ENCODE measurements around the gene PNMA5. TPM values are rescaled to one million over a fixed set of nuclear protein-coding genes. Genes with fewer than 3 reads are reported as not detected.
"Not testable (repeated sequence)": the region's sequence is repeated elsewhere in the genome, so short reads cannot be mapped to it uniquely, and the experiment has no call there.

Gene PNMA5
- total RNA-seq = under 1 TPM in 1 of 5 donors, not detected in 4; 0.09 TPM
- total RNA-seq (2013) = 0.09 TPM
- total RNA-seq = 0 to 0.45 (median 0.08) reads per million in 29 experiments

GRCh38 chrX:152993933-152994332 lies at the start of gene PNMA5:
PNMA5 (minus strand) TSS chrX:152994116; CDS start chrX:152991598, 2,518 bp downstream.
- ChIA-PET POLR2A (no interaction called here), CTCF (no interaction called here)
- H3K4me3 ChIP-seq (ENCODE audit: control insufficient read depth in 1 of 2, extremely low read depth in 1 of 2, low read length in 1 of 2) = no peak within 1 kb of the TSS
- Mint-ChIP-seq H3K36me3 (no peaks in the 10 kb centered on the region), H3K4me3 (no peak within 1 kb of the TSS), H3K27me3 (peaks cover 0 to 8% of the 10 kb centered on the region in 2 donors), H3K9me3 (no peaks in the 10 kb centered on the region), H3K27ac (no peak within 1 kb of the TSS), H3K4me1 (peaks cover 3 to 25% (median 6%) of the 10 kb centered on the region in 3 donors)
- ATAC-seq (replicated peaks in 1 of 4) (no peak), DNase-seq (no peak)
- no peaks in the 10 kb centered on the region for H3K27me3 ChIP-seq (replicated peaks in 1 of 2; ENCODE audit: control insufficient read depth in 2 of 2, extremely low read depth in 1 of 2, insufficient read depth in 2 of 2, low read length in 1 of 2)
- H3K9me3 ChIP-seq = no peaks in the 10 kb centered on the region
- peaks cover 3 to 15% of the 10 kb centered on the region in 2 experiments for H3K4me1 ChIP-seq (ENCODE audit: control insufficient read depth in 1 of 2, extremely low read depth in 1 of 2, insufficient read depth in 2 of 2, low read length in 2 of 2)
- no peak within 1 kb of the TSS for H3K27ac ChIP-seq (ENCODE audit: low read length)
- 100% methylated on average over 1 of the region's 31 CpGs for WGBS (ENCODE audit: insufficient coverage)
- no peaks in the 10 kb centered on the region for H3K36me3 ChIP-seq (ENCODE audit: control insufficient read depth in 2 of 2, extremely low read depth in 1 of 2, insufficient read depth in 1 of 2, low read length in 1 of 2)

GRCh38 chrX:153032397-153033118 lies 38.6 kb upstream of the PNMA5 start:
- H3K9me3 ChIP-seq = no peaks in the 10 kb centered on the region
- CTCF ChIA-PET = interaction anchor here in 1 of 2 donors (0.9 to 1.3 kb wide), 3 partner anchors 301 to 634 kb away, joined by 3 to 4 read pairs (median 3); no protein-coding TSS in a partner anchor
- ATAC-seq (replicated peaks in 1 of 4) = peak; percentile 72 to 89 (median 80)
- Mint-ChIP-seq H3K4me1 (peaks cover 0 to 24% (median 18%) of the 10 kb centered on the region in 3 donors), H3K4me3 (peak overlapping the region; percentile 73 to 89 (median 85)), H3K27me3 (peaks cover 0 to 7% of the 10 kb centered on the region in 2 donors), H3K36me3 (peaks cover 23% of the 10 kb centered on the region), H3K9me3 (peaks cover 3 to 7% (median 4%) of the 10 kb centered on the region in 3 donors), H3K27ac (peak overlapping the region; percentile 92 to 93)
- no peaks in the 10 kb centered on the region for H3K27me3 ChIP-seq (replicated peaks in 1 of 2; ENCODE audit: control insufficient read depth in 2 of 2, extremely low read depth in 1 of 2, insufficient read depth in 2 of 2, low read length in 1 of 2)
- 9% methylated on average over 36 of the region's 64 CpGs for WGBS (ENCODE audit: insufficient coverage)
- POLR2A ChIA-PET = interaction anchor here in 1 of 2 donors (0.6 kb wide), 1 partner anchor 655 kb away, joined by 5 read pairs; no protein-coding TSS in a partner anchor
- H3K36me3 ChIP-seq (ENCODE audit: control insufficient read depth in 2 of 2, extremely low read depth in 1 of 2, insufficient read depth in 1 of 2, low read length in 1 of 2) = no peaks in the 10 kb centered on the region
- H3K27ac ChIP-seq (ENCODE audit: low read length) = peak overlapping the region; percentile 85
- peak overlapping the region; percentile 19 to 61 for H3K4me3 ChIP-seq (ENCODE audit: control insufficient read depth in 1 of 2, extremely low read depth in 1 of 2, low read length in 1 of 2)
- DNase-seq = peak in 33 of 35 experiments; percentile 12 to 72 (median 45)
- peaks cover 0 to 35% of the 10 kb centered on the region in 2 experiments for H3K4me1 ChIP-seq (ENCODE audit: control insufficient read depth in 1 of 2, extremely low read depth in 1 of 2, insufficient read depth in 2 of 2, low read length in 2 of 2)

GRCh38 chrX:153030801-153031200 lies 36.9 kb upstream of the PNMA5 start:
- peaks cover 0 to 37% of the 10 kb centered on the region in 2 experiments for H3K4me1 ChIP-seq (ENCODE audit: control insufficient read depth in 1 of 2, extremely low read depth in 1 of 2, insufficient read depth in 2 of 2, low read length in 2 of 2)
- H3K9me3 ChIP-seq = no peaks in the 10 kb centered on the region
- CTCF ChIA-PET = interaction anchor here in 1 of 2 donors (1.1 kb wide), 1 partner anchor 579 kb away, joined by 4 read pairs; no protein-coding TSS in a partner anchor
- ATAC-seq (replicated peaks in 1 of 4) = no peak
- POLR2A ChIA-PET = no interaction called here
- Mint-ChIP-seq H3K4me1 (peaks cover 0 to 24% (median 18%) of the 10 kb centered on the region in 3 donors), H3K27me3 (peaks cover 0 to 7% of the 10 kb centered on the region in 2 donors), H3K9me3 (peaks cover 3 to 4% (median 4%) of the 10 kb centered on the region in 3 donors), H3K27ac (no peak overlapping the region), H3K4me3 (no peak overlapping the region), H3K36me3 (peaks cover 9% of the 10 kb centered on the region)
- H3K27me3 ChIP-seq (replicated peaks in 1 of 2; ENCODE audit: control insufficient read depth in 2 of 2, extremely low read depth in 1 of 2, insufficient read depth in 2 of 2, low read length in 1 of 2) = no peaks in the 10 kb centered on the region
- H3K27ac ChIP-seq (ENCODE audit: low read length) = no peak overlapping the region
- 100% methylated on average over 2 of the region's 12 CpGs for WGBS (ENCODE audit: insufficient coverage)
- no peak for DNase-seq
- H3K4me3 ChIP-seq (ENCODE audit: control insufficient read depth in 1 of 2, extremely low read depth in 1 of 2, low read length in 1 of 2) = no peak overlapping the region
- H3K36me3 ChIP-seq (ENCODE audit: control insufficient read depth in 2 of 2, extremely low read depth in 1 of 2, insufficient read depth in 1 of 2, low read length in 1 of 2) = no peaks in the 10 kb centered on the region

- Histone ChIP-seq H3K27ac (ENCODE audit: low read length) (no peak overlapping the region), H3K27me3 (replicated peaks in 1 of 2; ENCODE audit: control insufficient read depth in 2 of 2, extremely low read depth in 1 of 2, insufficient read depth in 2 of 2, low read length in 1 of 2) (no peaks in the 10 kb centered on the region), H3K9me3 (no peaks in the 10 kb centered on the region), H3K4me3 (ENCODE audit: control insufficient read depth in 1 of 2, extremely low read depth in 1 of 2, low read length in 1 of 2) (no peak overlapping the region), H3K36me3 (ENCODE audit: control insufficient read depth in 2 of 2, extremely low read depth in 1 of 2, insufficient read depth in 1 of 2, low read length in 1 of 2) (no peaks in the 10 kb centered on the region), H3K4me1 (ENCODE audit: control insufficient read depth in 1 of 2, extremely low read depth in 1 of 2, insufficient read depth in 2 of 2, low read length in 2 of 2) (peaks cover 0 to 37% of the 10 kb centered on the region in 2 experiments)
- ATAC-seq (replicated peaks in 1 of 4) = no peak
- H3K36me3 Mint-ChIP-seq = peaks cover 3% of the 10 kb centered on the region
- H3K27me3 Mint-ChIP-seq = peaks cover 0 to 7% of the 10 kb centered on the region in 2 donors
- peaks cover 0 to 24% (median 18%) of the 10 kb centered on the region in 3 donors for H3K4me1 Mint-ChIP-seq
- H3K4me3 Mint-ChIP-seq = no peak overlapping the region
- no peak for DNase-seq
- WGBS (ENCODE audit: insufficient coverage) = 93% methylated on average over 7 of the region's 11 CpGs
- ChIA-PET CTCF (interaction anchor here in 1 of 2 donors (0.6 kb wide), 1 partner anchor 639 kb away, joined by 4 read pairs; no protein-coding TSS in a partner anchor), POLR2A (no interaction called here)
- peaks cover 3 to 4% (median 4%) of the 10 kb centered on the region in 3 donors for H3K9me3 Mint-ChIP-seq
- no peak overlapping the region for H3K27ac Mint-ChIP-seq
Measured at GRCh38 chrX:153029875-153030274, 36.0 kb upstream of the PNMA5 start.

GRCh38 chrX:153029162-153029561 lies 35.2 kb upstream of the PNMA5 start:
- DNase-seq = no peak
- H3K4me1 ChIP-seq (ENCODE audit: control insufficient read depth in 1 of 2, extremely low read depth in 1 of 2, insufficient read depth in 2 of 2, low read length in 2 of 2) = peaks cover 0 to 37% of the 10 kb centered on the region in 2 experiments
- Mint-ChIP-seq H3K27ac (no peak overlapping the region), H3K27me3 (peaks cover 0 to 7% of the 10 kb centered on the region in 2 donors), H3K4me1 (peaks cover 0 to 20% (median 18%) of the 10 kb centered on the region in 3 donors), H3K4me3 (no peak overlapping the region), H3K36me3 (no peaks in the 10 kb centered on the region), H3K9me3 (no peaks in the 10 kb centered on the region)
- no peak for ATAC-seq (replicated peaks in 1 of 4)
- no peak overlapping the region for H3K4me3 ChIP-seq (ENCODE audit: control insufficient read depth in 1 of 2, extremely low read depth in 1 of 2, low read length in 1 of 2)
- CTCF ChIA-PET = no interaction called here
- no peaks in the 10 kb centered on the region for H3K27me3 ChIP-seq (replicated peaks in 1 of 2; ENCODE audit: control insufficient read depth in 2 of 2, extremely low read depth in 1 of 2, insufficient read depth in 2 of 2, low read length in 1 of 2)
- 100% methylated on average over 1 of the region's 2 CpGs for WGBS (ENCODE audit: insufficient coverage)
- H3K36me3 ChIP-seq (ENCODE audit: control insufficient read depth in 2 of 2, extremely low read depth in 1 of 2, insufficient read depth in 1 of 2, low read length in 1 of 2) = no peaks in the 10 kb centered on the region
- no peak overlapping the region for H3K27ac ChIP-seq (ENCODE audit: low read length)
- H3K9me3 ChIP-seq = no peaks in the 10 kb centered on the region
- POLR2A ChIA-PET = no interaction called here

GRCh38 chrX:153028487-153028886 lies 34.6 kb upstream of the PNMA5 start:
- POLR2A ChIA-PET; H3K36me3 ChIP-seq (ENCODE audit: control insufficient read depth in 2 of 2, extremely low read depth in 1 of 2, insufficient read depth in 1 of 2, low read length in 1 of 2); H3K4me3 ChIP-seq (ENCODE audit: control insufficient read depth in 1 of 2, extremely low read depth in 1 of 2, low read length in 1 of 2); H3K9me3 ChIP-seq; H3K27me3 ChIP-seq (replicated peaks in 1 of 2; ENCODE audit: control insufficient read depth in 2 of 2, extremely low read depth in 1 of 2, insufficient read depth in 2 of 2, low read length in 1 of 2); H3K27ac ChIP-seq (ENCODE audit: low read length); H3K4me3 Mint-ChIP-seq; H3K36me3 Mint-ChIP-seq; ATAC-seq (replicated peaks in 1 of 4); H3K9me3 Mint-ChIP-seq; H3K27ac Mint-ChIP-seq: not testable (repeated sequence)
- DNase-seq = peak in 5 of 35 experiments; percentile 5 to 60 (median 21)
- no CpG with 5 or more reads among the region's 11 CpGs for WGBS (ENCODE audit: insufficient coverage)
- H3K4me1 ChIP-seq (ENCODE audit: control insufficient read depth in 1 of 2, extremely low read depth in 1 of 2, insufficient read depth in 2 of 2, low read length in 2 of 2) = peaks cover 0 to 37% of the 10 kb centered on the region in 2 experiments
- CTCF ChIA-PET = interaction anchor here in 1 of 2 donors (0.6 kb wide), 1 partner anchor 483 kb away, joined by 5 read pairs; no protein-coding TSS in a partner anchor
- Mint-ChIP-seq H3K27me3 (peaks cover 0 to 11% of the 10 kb centered on the region in 2 donors), H3K4me1 (peaks cover 0 to 15% (median 14%) of the 10 kb centered on the region in 3 donors)

All from T-cell (primary cell).